Measurements from ENCODE around the gene TBC1D1. TPM values are rescaled to one million over a fixed set of nuclear protein-coding genes. Genes with fewer than 3 reads are reported as not detected.

The TBC1D1 gene
- total and polyA plus RNA-seq, 2 of the 8 experiments (the other 6 are each of a cell fraction or from before 2014, with no cell fraction given): 96.9 to 162 TPM

DNA sequence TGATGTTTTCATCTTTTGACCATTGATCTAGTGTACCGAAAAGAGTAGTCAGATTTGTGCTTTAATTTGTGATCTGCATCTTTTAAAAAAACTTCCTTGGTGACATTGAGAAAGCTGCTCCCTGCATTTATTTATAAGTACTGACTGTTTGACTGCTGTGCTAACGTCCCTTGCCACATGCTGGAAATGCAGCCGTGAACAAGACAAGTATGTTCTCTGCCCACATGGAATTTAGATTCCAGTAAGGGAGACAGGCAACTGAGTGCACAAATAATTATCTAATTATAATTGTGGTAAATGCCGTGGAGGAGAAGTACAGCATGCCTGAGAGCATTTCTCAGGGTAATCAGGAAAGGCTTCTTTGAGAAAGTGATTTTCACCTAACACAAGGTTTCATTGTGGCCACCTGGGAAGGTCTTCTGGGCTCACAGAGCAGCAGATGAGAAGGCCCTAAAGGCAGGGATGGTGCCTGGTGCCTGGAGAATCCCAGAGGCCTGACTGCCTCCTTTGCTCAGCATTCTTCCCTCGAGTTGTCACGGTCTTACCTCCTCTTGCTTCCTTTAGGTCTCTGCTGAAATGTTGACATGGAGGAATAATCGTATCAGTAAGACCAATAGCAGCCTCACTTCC is 125.1 kb downstream of the TBC1D1 start:
- POLR2A ChIA-PET (ENCODE audit: partially characterized antibody): interaction anchor here (1.1 kb wide), 1 partner anchor 28 kb away, joined by 3 read pairs; no protein-coding TSS in a partner anchor
- no peak for TF ChIP-seq HDAC2 (IDR thresholded peaks at IDR 0.05; ENCODE audit: borderline replicate concordance in 1 of 2, low read depth in 2 of 2, low read length in 2 of 2)
- TF ChIP-seq BCL11A (IDR thresholded peaks at IDR 0.05; ENCODE audit: low read depth in 2 of 2, low read length in 2 of 2): no peak
- no peak for TF ChIP-seq SIX5 (IDR thresholded peaks at IDR 0.05; ENCODE audit: low read depth, low read length)
- no peak for TF ChIP-seq SIN3A (conservative IDR thresholded peaks at IDR 0.05 in 1 of 2, IDR thresholded peaks at IDR 0.05 in 1 of 2; ENCODE audit: low read depth in 1 of 2, low read length in 2 of 2)
- TF ChIP-seq EZH2 (IDR thresholded peaks at IDR 0.05; ENCODE audit: low read depth, low read length, severe bottlenecking): no peak
- TF ChIP-seq JUN (IDR thresholded peaks at IDR 0.05; ENCODE audit: low read depth, low read length): no peak
- TF ChIP-seq POU5F1 (IDR thresholded peaks at IDR 0.05; ENCODE audit: low read depth, low read length): no peak
- no peak for FAIRE-seq

More for the DNA sequence above, 125.1 kb downstream of the TBC1D1 start:
- no peak overlapping the region for H4K5ac ChIP-seq (ENCODE audit: insufficient read length, low read depth, low read length)
- no peak overlapping the region for H3K27ac ChIP-seq (ENCODE audit: low read depth, low read length)
- no peak overlapping the region for H4K91ac ChIP-seq (replicated peaks; ENCODE audit: insufficient read length, low read length)
- H3K14ac ChIP-seq (ENCODE audit: insufficient read length): no peak overlapping the region
- H3K79me2 ChIP-seq (ENCODE audit: control insufficient read depth in 1 of 2, insufficient read depth in 2 of 2, low read length in 2 of 2): peaks cover 0 to 6% of the 10 kb centered on the region in 2 experiments; a peak in 1 of 4 replicates
- peaks cover 0 to 15% (median 7%) of the 10 kb centered on the region in 4 experiments; a peak in 5 of 8 replicates for H3K36me3 ChIP-seq (ENCODE audit: control insufficient read depth in 2 of 4, insufficient read depth in 4 of 4, low read length in 3 of 4)
- WGBS, 2 experiments (ENCODE audit: extremely low coverage in 1 of 2, insufficient coverage in 1 of 2, insufficient read length in 1 of 2, insufficient replicate concordance in 2 of 2, low coverage in 1 of 2, low lambda C conversion rate in 2 of 2, missing lambda C conversion rate in 1 of 2): 90% methylated on average over 7 of the region's 7 CpGs; no CpG with 5 or more reads in 1 of the 2 experiments
- no peak overlapping the region for H2BK120ac ChIP-seq (replicated peaks; ENCODE audit: low read depth, low read length)
- no peak overlapping the region for H2AK5ac ChIP-seq (ENCODE audit: low read depth, low read length)
- H2BK5ac ChIP-seq (ENCODE audit: low read depth, low read length): no peak overlapping the region
- H3K79me1 ChIP-seq (ENCODE audit: low read depth, low read length): peaks cover 2% of the 10 kb centered on the region; the same call in 1 of the 2 replicates
- no peak overlapping the region for H3K56ac ChIP-seq (replicated peaks; ENCODE audit: insufficient read length, low read depth, low read length)
- H2BK12ac ChIP-seq (ENCODE audit: low read depth, low read length): no peak overlapping the region
- DNase-seq (ENCODE audit: low read depth in 1 of 2, low spot score in 2 of 2): no peak
- H4K20me1 ChIP-seq (replicated peaks in 1 of 2; ENCODE audit: control insufficient read depth in 1 of 2, insufficient read depth in 2 of 2, low read length in 2 of 2): no peaks in the 10 kb centered on the region
- CTCF ChIA-PET (ENCODE audit: partially characterized antibody): interaction anchor here (2.0 to 2.3 kb wide), 2 partner anchors 14 to 19 kb away, joined by 6 to 10 read pairs; no protein-coding TSS in a partner anchor
- no peak overlapping the region for H3K4ac ChIP-seq (replicated peaks; ENCODE audit: insufficient read length, low read depth, low read length)
- no peak overlapping the region for H2AFZ ChIP-seq (ENCODE audit: low read length)
- H3K9ac ChIP-seq (replicated peaks in 1 of 4; ENCODE audit: extremely low read depth in 1 of 4, low read depth in 3 of 4, low read length in 3 of 4): no peak overlapping the region
- H4K8ac ChIP-seq (ENCODE audit: extremely low read depth, insufficient read depth, low read length): no peak overlapping the region
- no peak overlapping the region for H3K23ac ChIP-seq (ENCODE audit: insufficient read length)
- no peak overlapping the region for H2BK15ac ChIP-seq (ENCODE audit: low read length)
- no peaks in the 10 kb centered on the region for H3K27me3 ChIP-seq (replicated peaks in 1 of 4; ENCODE audit: control insufficient read depth in 3 of 4, extremely low read depth in 1 of 4, insufficient read depth in 3 of 4, low read length in 3 of 4)
- no peak overlapping the region for H3K4me3 ChIP-seq (ENCODE audit: extremely low read depth in 1 of 4, insufficient read depth in 2 of 4, low read depth in 3 of 4, low read length in 4 of 4)
- no peak overlapping the region for H3K4me2 ChIP-seq (ENCODE audit: insufficient read depth in 1 of 2, low read depth in 2 of 2, low read length in 2 of 2)
- no peaks in the 10 kb centered on the region; a peak in 1 of 7 replicates for H3K4me1 ChIP-seq (replicated peaks in 1 of 4; ENCODE audit: control insufficient read depth in 3 of 4, insufficient read depth in 4 of 4, low read length in 3 of 4)
- H3K9me3 ChIP-seq (ENCODE audit: insufficient read depth in 2 of 2, low read depth in 1 of 2, low read length in 1 of 2): no peaks in the 10 kb centered on the region
- H3K23me2 ChIP-seq (ENCODE audit: low read depth, low read length): no peaks in the 10 kb centered on the region
- no peak overlapping the region for H3K18ac ChIP-seq (ENCODE audit: extremely low read depth, low read length)
- H2BK20ac ChIP-seq (ENCODE audit: low read length): no peak overlapping the region
